IMR-90 (cell line): ENCODE results near the gene CTIF. TPM values are rescaled to one million over a fixed set of nuclear protein-coding genes. Genes with fewer than 3 reads are reported as not detected.

Source experiments
- ATAC-seq: fragments of 200-7000 bp; cut with Tn5 transposase; 2 replicates; pipeline ENCODE4 v1.9.1; 2020; ENCODE audit warnings: low read depth, mild to moderate bottlenecking, moderate library complexity
- BruUV-seq: library from RNA; stranded (reverse); fragments of 400-500 nt; replicated peaks from 2 replicates; lab custom pipeline; 2021; lab: Mats Ljungman, UMichigan
- CTCF ChIA-PET: fragments of 300-600 bp; formaldehyde crosslinking; extraction: SDS; loops from one replicate; lab custom pipeline; 2021; ENCODE audit warnings: antibody characterized with exemption; lab: Yijun Ruan, JAX
- POLR2A ChIA-PET: fragments of 300-600 bp; sonication (Branson Sonifier 250); formaldehyde crosslinking; loops from one replicate; lab custom pipeline; 2022; ENCODE audit warnings: antibody characterized with exemption; ENCODE audit not compliant: unreplicated experiment; lab: Charles Lee
- DNase-seq: peaks from one replicate; pipeline ENCODE4 v3.0.0; 2013
- H2AFZ ChIP-seq: replicated peaks from 2 replicates; pipeline ENCODE3; 2013; ENCODE audit warnings: low read length, mild to moderate bottlenecking; ENCODE audit not compliant: poor library complexity
- H2AK5ac ChIP-seq: 2 replicates; pipeline ENCODE4 v1.6.1; 2013; ENCODE audit warnings: low read depth, low read length, inconsistent platforms
- H2AK9ac ChIP-seq: replicated peaks from 2 replicates; pipeline ENCODE3; 2013; ENCODE audit warnings: mild to moderate bottlenecking, low read depth, low read length, moderate library complexity; ENCODE audit not compliant: poor library complexity
- H2BK120ac ChIP-seq: 2 replicates; pipeline ENCODE4 v1.6.1; 2013; ENCODE audit warnings: low read depth, low read length, inconsistent platforms
- H2BK15ac ChIP-seq: 3 replicates; pipeline ENCODE4 v1.6.1; 2013; ENCODE audit warnings: low read depth, low read length, inconsistent platforms
- H2BK20ac ChIP-seq: 2 replicates; pipeline ENCODE4 v1.6.1; 2013; ENCODE audit warnings: low read depth, mild to moderate bottlenecking, inconsistent platforms, low read length, moderate library complexity
- H2BK5ac ChIP-seq: 2 replicates; pipeline ENCODE4 v1.6.1; 2013; ENCODE audit warnings: mild to moderate bottlenecking, low read depth, low read length, inconsistent platforms; ENCODE audit not compliant: poor library complexity, severe bottlenecking
- H3K14ac ChIP-seq: replicated peaks from 2 replicates; pipeline ENCODE4 v1.6.1; 2013; ENCODE audit warnings: low read depth, low read length, inconsistent platforms
- H3K18ac ChIP-seq: 2 replicates; pipeline ENCODE4 v1.6.1; 2013; ENCODE audit warnings: low read depth, low read length, control low read depth
- H3K23ac ChIP-seq: 2 replicates; pipeline ENCODE4 v1.6.1; 2013; ENCODE audit warnings: low read depth, low read length, inconsistent platforms
- H3K27ac ChIP-seq: 2 replicates; pipeline ENCODE4 v1.5.1; 2013; ENCODE audit warnings: mild to moderate bottlenecking, control low read depth, low read length; ENCODE audit not compliant: insufficient read depth
- H3K27me3 ChIP-seq: 2 replicates; pipeline ENCODE4 v1.6.1; 2013; ENCODE audit warnings: low read length; ENCODE audit not compliant: control insufficient read depth, insufficient read depth
- H3K36me3 ChIP-seq: 2 replicates; pipeline ENCODE4 v1.6.1; 2013; ENCODE audit warnings: low read length, mixed read lengths; ENCODE audit not compliant: control insufficient read depth, insufficient read depth
- H3K4ac ChIP-seq: 2 replicates; pipeline ENCODE4 v1.6.1; 2013; ENCODE audit warnings: low read depth, low read length, inconsistent platforms
- H3K4me1 ChIP-seq: 2 replicates; pipeline ENCODE4 v1.6.1; 2013; ENCODE audit warnings: low read length, mixed read lengths; ENCODE audit not compliant: control insufficient read depth, insufficient read depth
- H3K4me2 ChIP-seq: 2 replicates; pipeline ENCODE4 v1.6.1; 2013; ENCODE audit warnings: low read depth, mild to moderate bottlenecking, control low read depth, low read length, moderate library complexity
- H3K4me3 ChIP-seq: 2 replicates; pipeline ENCODE4 v1.5.1; 2013; ENCODE audit warnings: low read depth, mild to moderate bottlenecking, control low read depth, low read length, moderate library complexity; ENCODE audit not compliant: insufficient read depth
- H3K56ac ChIP-seq: 2 replicates; pipeline ENCODE4 v1.6.1; 2013; ENCODE audit warnings: low read length, inconsistent platforms; ENCODE audit not compliant: insufficient read depth; ENCODE audit errors: extremely low read depth
- H3K79me1 ChIP-seq, 2 experiments: 2 replicates each; pipeline ENCODE4 v1.6.1; 2013; ENCODE audit warnings: low read length in 2 of 2, inconsistent platforms in 1 of 2, low read depth in 1 of 2
- H3K9ac ChIP-seq: 2 replicates; pipeline ENCODE4 v1.6.1; 2013; ENCODE audit warnings: low read depth, low read length, control low read depth
- H3K9me1 ChIP-seq: 2 replicates; pipeline ENCODE4 v1.6.1; 2013; ENCODE audit warnings: low read length, inconsistent platforms; ENCODE audit not compliant: insufficient read depth
- H3K9me3 ChIP-seq: 2 replicates; pipeline ENCODE4 v1.6.1; 2013; ENCODE audit warnings: low read length; ENCODE audit not compliant: control insufficient read depth, insufficient read depth
- H4K20me1 ChIP-seq: 2 replicates; pipeline ENCODE4 v1.6.1; 2013; ENCODE audit warnings: low read length, inconsistent platforms; ENCODE audit not compliant: insufficient read depth
- H4K5ac ChIP-seq: 2 replicates; pipeline ENCODE4 v1.6.1; 2013; ENCODE audit warnings: mild to moderate bottlenecking, low read depth, low read length, control low read depth
- H4K8ac ChIP-seq, 2 experiments: 2 replicates each; pipeline ENCODE4 v1.6.1; 2013; ENCODE audit warnings: low read depth in 2 of 2, low read length in 2 of 2, control low read depth in 1 of 2, inconsistent platforms in 1 of 2
- H4K91ac ChIP-seq: 2 replicates; pipeline ENCODE4 v1.6.1; 2013; ENCODE audit warnings: low read depth, low read length, inconsistent platforms; ENCODE audit not compliant: insufficient read depth
- BHLHE40 ChIP-seq: fragments of 150-350 bp; IDR thresholded peaks from 2 replicates; pipeline ENCODE4 v1.6.1; 2016; ENCODE audit warnings: mild to moderate bottlenecking, low read depth, low read length
- CEBPB ChIP-seq: IDR thresholded peaks from 2 replicates; pipeline ENCODE4 v1.6.1; 2012; ENCODE audit warnings: low read depth, low read length, improper control_type of control experiment
- MAFK ChIP-seq: IDR thresholded peaks from 2 replicates; pipeline ENCODE4 v1.6.1; 2012; ENCODE audit warnings: low read depth, low read length, improper control_type of control experiment
- MAZ ChIP-seq: IDR thresholded peaks from 2 replicates; pipeline ENCODE4 v1.6.1; 2012; ENCODE audit warnings: low read depth, mild to moderate bottlenecking, low read length, improper control_type of control experiment, moderate library complexity, borderline replicate concordance
- RAD21 ChIP-seq: IDR thresholded peaks from 2 replicates; pipeline ENCODE4 v1.6.1; 2012; ENCODE audit warnings: low read length, improper control_type of control experiment
- RCOR1 ChIP-seq: IDR thresholded peaks from 2 replicates; pipeline ENCODE4 v1.6.1; 2012; ENCODE audit warnings: mild to moderate bottlenecking, low read length, improper control_type of control experiment; ENCODE audit not compliant: insufficient replicate concordance
- RFX5 ChIP-seq: IDR thresholded peaks from 2 replicates; pipeline ENCODE4 v1.8.0; 2012; ENCODE audit warnings: low read depth, mild to moderate bottlenecking, low read length, moderate library complexity
- WGBS, 2 experiments: methylation state at CpG; one replicate each; pipeline versions ENCODE4 v1.1.5 to v1.1.7; 2013; ENCODE audit warnings: missing lambda C conversion rate in 2 of 2; ENCODE audit not compliant: insufficient read length in 1 of 2; ENCODE audit errors: extremely low coverage in 2 of 2; 5-methylcytosine and 5-hydroxymethylcytosine counted together
- dilution Hi-C: fragments of 300-500 bp; cut with HindIII; formaldehyde crosslinking; loops from one replicate; pipeline ENCODE4 v1.14.3; 2018; ENCODE audit warnings: low sequenced_read_pairs; ENCODE audit not compliant: unreplicated experiment
- in situ Hi-C: fragments of 300-500 bp; cut with MboI; formaldehyde crosslinking; loops from 3 replicates; pipeline ENCODE4 v1.14.3; 2019; ENCODE audit warnings: low sequenced_read_pairs, inconsistent platforms, mixed read lengths
- intact Hi-C: fragments of 100-400 bp; cut with micrococcal nuclease; formaldehyde crosslinking; loops from 2 replicates; pipeline ENCODE4 v1.10.0; 2022
- polyA plus RNA-seq, 3 experiments: library from polyadenylated mRNA; depleted of rRNA; stranded (reverse); fragments of >200 nt; gene quantifications; 2 replicates each; pipeline ENCODE4 v1.2.3, GENCODE V29; 2012; ENCODE audit warnings: low replicate concordance in 1 of 3
- total RNA-seq: library from RNA; depleted of rRNA; stranded (reverse); fragments of >200 nt; gene quantifications from 2 replicates; pipeline ENCODE4 v1.2.3, GENCODE V29; 2012
- TF ChIP-seq, protein P1 (sequence below): fragments of 150-350 bp; IDR thresholded peaks from 2 replicates; pipeline ENCODE4 v1.6.1; 2016; ENCODE audit warnings: low read depth, mild to moderate bottlenecking, low read length, moderate library complexity, borderline replicate concordance

CTIF gene
- total and polyA plus RNA-seq, 2 of the 4 experiments (the other 2 are of a cell fraction) = 25.1 to 57.0 TPM

DNA sequence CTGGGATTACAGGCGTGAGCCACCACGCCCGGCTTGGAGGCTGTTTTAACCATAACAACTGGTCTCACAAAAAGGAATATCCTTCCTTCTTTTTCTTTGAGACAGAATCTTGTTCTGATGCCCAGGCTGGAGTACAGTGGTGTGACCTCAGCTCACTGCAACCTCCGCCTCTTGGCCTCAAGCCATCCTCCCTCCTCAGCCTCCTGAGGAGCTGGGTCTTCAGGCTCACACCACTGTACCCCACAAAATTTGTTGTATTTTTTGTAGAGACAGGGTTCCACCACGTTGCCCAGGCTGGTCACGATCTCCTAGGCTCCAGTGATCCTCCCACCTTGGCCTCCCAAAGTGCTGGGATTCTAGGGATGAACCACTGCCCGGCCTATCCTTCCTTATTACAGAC, 21.7 kb downstream of the CTIF start:
- peaks cover 3% of the 10 kb centered on the region for H3K9me3 ChIP-seq
- POLR2A ChIA-PET = interaction anchor here (0.6 kb wide), 1 partner anchor 53 kb away, joined by 5 read pairs; no protein-coding TSS in a partner anchor
- TF ChIP-seq RAD21 (no peak), RFX5 (no peak), MAZ (no peak), RCOR1 (no peak), MAFK (no peak), BHLHE40 (no peak), CEBPB (no peak)
- TF ChIP-seq, protein P1, sequence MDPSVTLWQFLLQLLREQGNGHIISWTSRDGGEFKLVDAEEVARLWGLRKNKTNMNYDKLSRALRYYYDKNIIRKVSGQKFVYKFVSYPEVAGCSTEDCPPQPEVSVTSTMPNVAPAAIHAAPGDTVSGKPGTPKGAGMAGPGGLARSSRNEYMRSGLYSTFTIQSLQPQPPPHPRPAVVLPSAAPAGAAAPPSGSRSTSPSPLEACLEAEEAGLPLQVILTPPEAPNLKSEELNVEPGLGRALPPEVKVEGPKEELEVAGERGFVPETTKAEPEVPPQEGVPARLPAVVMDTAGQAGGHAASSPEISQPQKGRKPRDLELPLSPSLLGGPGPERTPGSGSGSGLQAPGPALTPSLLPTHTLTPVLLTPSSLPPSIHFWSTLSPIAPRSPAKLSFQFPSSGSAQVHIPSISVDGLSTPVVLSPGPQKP = no peak
- intact Hi-C loops = no loop called here
- BruUV-seq = no TSS peak
- dilution Hi-C loops = no loop called here
- ATAC-seq (no peak), DNase-seq (no peak)
- H3K9ac ChIP-seq = no peak overlapping the region
- H3K4ac ChIP-seq = no peak overlapping the region
- no peak overlapping the region for H2AK9ac ChIP-seq
- H3K9me1 ChIP-seq = peaks cover 22% of the 10 kb centered on the region
- CTCF ChIA-PET = no interaction called here
- no peak overlapping the region for H2BK15ac ChIP-seq
- H2BK5ac ChIP-seq = no peak overlapping the region
- in situ Hi-C loops = no loop called here
- peaks cover 28 to 90% of the 10 kb centered on the region in 2 experiments for H3K79me1 ChIP-seq
- peaks cover 17% of the 10 kb centered on the region for H3K4me1 ChIP-seq
- H3K27ac ChIP-seq = no peak overlapping the region
- no CpG with 5 or more reads among the region's 7 CpGs for WGBS, 2 experiments
- H3K56ac ChIP-seq = no peak overlapping the region
- no peak overlapping the region for H3K14ac ChIP-seq
- H2BK120ac ChIP-seq = no peak overlapping the region
- no peak overlapping the region for H4K5ac ChIP-seq
- no peak overlapping the region for H2BK20ac ChIP-seq
- H3K4me3 ChIP-seq = no peak overlapping the region
- H3K4me2 ChIP-seq = no peak overlapping the region
- no peaks in the 10 kb centered on the region for H3K27me3 ChIP-seq
- no peak overlapping the region for H2AFZ ChIP-seq
- H4K91ac ChIP-seq = no peak overlapping the region
- no peak overlapping the region for H3K18ac ChIP-seq
- no peak overlapping the region; the same call in 1 of the 2 replicates for H2AK5ac ChIP-seq
- no peak overlapping the region for H4K8ac ChIP-seq
- peaks cover 85% of the 10 kb centered on the region for H4K20me1 ChIP-seq
- peaks cover 7% of the 10 kb centered on the region; the same call in 1 of the 2 replicates for H3K36me3 ChIP-seq
- no peak overlapping the region for H3K23ac ChIP-seq
